Measurements from ENCODE around the gene CLTCL1. TPM values are rescaled to one million over a fixed set of nuclear protein-coding genes. Genes with fewer than 3 reads are reported as not detected.

The CLTCL1 gene
- total RNA-seq, 4 donors from 2014 or later = 111 to 311 (median 215) TPM

DNA sequence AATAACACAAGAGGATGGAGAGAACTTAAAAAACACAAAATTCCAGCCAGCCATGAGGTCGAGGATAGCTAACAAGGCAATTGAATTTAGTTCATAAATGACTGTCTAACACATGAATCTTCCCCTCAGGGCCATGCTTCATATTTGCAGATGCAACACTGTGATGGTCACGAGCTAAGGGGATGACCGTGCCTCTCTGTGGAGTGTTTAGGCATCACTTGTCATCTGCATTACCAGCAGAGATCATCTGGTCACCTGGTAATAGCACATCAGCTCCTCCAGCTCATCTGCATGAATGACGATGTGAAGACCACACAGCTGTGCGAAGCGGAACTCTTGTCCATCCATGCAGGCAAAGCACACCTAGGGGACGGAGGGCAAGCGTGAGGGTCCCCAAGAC lies 92.0 kb downstream of the CLTCL1 start:
- H3K27ac ChIP-seq = peak overlapping the region in 1 of 4 donors; percentile 35
- H3K36me3 ChIP-seq = peaks cover 0 to 88% of the 10 kb centered on the region in 2 donors
- DNase-seq (no peak), ATAC-seq (no peak)
- H3K4me1 ChIP-seq = no peaks in the 10 kb centered on the region
- no peak for TF ChIP-seq POLR2A (IDR thresholded peaks at IDR 0.05)
- TF ChIP-seq, protein P1, sequence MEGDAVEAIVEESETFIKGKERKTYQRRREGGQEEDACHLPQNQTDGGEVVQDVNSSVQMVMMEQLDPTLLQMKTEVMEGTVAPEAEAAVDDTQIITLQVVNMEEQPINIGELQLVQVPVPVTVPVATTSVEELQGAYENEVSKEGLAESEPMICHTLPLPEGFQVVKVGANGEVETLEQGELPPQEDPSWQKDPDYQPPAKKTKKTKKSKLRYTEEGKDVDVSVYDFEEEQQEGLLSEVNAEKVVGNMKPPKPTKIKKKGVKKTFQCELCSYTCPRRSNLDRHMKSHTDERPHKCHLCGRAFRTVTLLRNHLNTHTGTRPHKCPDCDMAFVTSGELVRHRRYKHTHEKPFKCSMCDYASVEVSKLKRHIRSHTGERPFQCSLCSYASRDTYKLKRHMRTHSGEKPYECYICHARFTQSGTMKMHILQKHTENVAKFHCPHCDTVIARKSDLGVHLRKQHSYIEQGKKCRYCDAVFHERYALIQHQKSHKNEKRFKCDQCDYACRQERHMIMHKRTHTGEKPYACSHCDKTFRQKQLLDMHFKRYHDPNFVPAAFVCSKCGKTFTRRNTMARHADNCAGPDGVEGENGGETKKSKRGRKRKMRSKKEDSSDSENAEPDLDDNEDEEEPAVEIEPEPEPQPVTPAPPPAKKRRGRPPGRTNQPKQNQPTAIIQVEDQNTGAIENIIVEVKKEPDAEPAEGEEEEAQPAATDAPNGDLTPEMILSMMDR (IDR thresholded peaks at IDR 0.05 in 4 of 5, conservative IDR thresholded peaks at IDR 0.05 in 1 of 5) = no peak
- no peaks in the 10 kb centered on the region for H3K9me3 ChIP-seq
- in situ Hi-C loops (cut with MboI; ENCODE audit: low sequenced_read_pairs in 4 of 4) = loop anchor here in 1 of 4 donors (25.0 kb wide), 1 partner anchor 263 kb away; no protein-coding TSS in a partner anchor
- H3K4me3 ChIP-seq = no peak overlapping the region
- no peaks in the 10 kb centered on the region for H3K27me3 ChIP-seq
- intact Hi-C loops (cut with DNase I; ENCODE audit: low total_unique reads) = no loop called here

DNA sequence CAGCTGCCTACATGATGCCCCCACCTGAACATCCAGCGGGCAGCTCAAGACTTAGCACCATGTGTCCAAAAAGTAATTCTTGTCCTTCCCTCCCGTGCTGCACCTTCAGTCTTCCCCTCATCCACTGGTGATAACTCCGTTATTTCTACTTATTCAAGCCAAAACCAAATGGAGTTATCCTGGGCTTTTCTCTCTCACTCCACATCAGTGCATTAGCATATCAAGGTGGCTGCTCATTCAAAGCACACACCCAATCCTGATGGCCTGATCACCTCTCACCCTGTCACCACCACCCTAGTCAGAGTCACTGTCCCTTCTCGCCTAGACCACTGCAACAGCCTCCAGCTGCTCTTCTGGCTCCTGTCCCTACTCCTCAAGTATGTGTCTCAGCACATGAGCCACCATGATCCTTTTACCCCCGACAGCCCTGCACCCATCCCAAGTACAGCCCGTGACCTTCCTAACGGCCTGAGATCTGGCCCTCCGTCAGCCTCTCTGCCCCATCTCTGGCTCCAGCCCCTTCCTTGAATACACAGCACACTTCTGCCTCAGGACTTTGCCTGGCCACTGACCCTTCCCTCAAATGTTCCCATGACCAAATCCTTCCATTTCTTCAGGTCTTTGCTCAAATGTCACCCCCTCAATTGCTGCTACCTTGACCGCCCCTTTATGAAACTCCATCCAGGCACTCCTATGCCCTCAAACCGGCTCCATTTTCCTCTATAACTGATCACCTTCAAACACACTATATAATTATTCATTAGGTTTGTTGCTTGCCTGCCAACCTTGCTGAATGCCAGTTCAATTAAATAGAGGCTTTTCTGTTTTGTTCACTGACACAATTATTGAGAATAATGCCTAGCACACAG lies 93.3 kb downstream of the CLTCL1 start:
- no peak for TF ChIP-seq POLR2A (IDR thresholded peaks at IDR 0.05)
- TF ChIP-seq, protein P1 (IDR thresholded peaks at IDR 0.05 in 4 of 5, conservative IDR thresholded peaks at IDR 0.05 in 1 of 5) = no peak
- peak overlapping the region in 3 of 4 donors; percentile 35 to 62 (median 53) for H3K27ac ChIP-seq
- intact Hi-C loops (cut with DNase I; ENCODE audit: low total_unique reads) (no loop called here), in situ Hi-C loops (cut with MboI; ENCODE audit: low sequenced_read_pairs in 4 of 4) (loop anchor here in 1 of 4 donors (25.0 kb wide), 1 partner anchor 264 kb away; no protein-coding TSS in a partner anchor)
- no peaks in the 10 kb centered on the region for H3K4me1 ChIP-seq
- peaks cover 0 to 88% of the 10 kb centered on the region in 2 donors for H3K36me3 ChIP-seq
- H3K4me3 ChIP-seq = no peak overlapping the region
- ATAC-seq = peak in 1 of 2 donors; percentile 57
- peak in 1 of 2 donors; percentile 48 for DNase-seq
- H3K9me3 ChIP-seq = no peaks in the 10 kb centered on the region
- H3K27me3 ChIP-seq = no peaks in the 10 kb centered on the region

DNA sequence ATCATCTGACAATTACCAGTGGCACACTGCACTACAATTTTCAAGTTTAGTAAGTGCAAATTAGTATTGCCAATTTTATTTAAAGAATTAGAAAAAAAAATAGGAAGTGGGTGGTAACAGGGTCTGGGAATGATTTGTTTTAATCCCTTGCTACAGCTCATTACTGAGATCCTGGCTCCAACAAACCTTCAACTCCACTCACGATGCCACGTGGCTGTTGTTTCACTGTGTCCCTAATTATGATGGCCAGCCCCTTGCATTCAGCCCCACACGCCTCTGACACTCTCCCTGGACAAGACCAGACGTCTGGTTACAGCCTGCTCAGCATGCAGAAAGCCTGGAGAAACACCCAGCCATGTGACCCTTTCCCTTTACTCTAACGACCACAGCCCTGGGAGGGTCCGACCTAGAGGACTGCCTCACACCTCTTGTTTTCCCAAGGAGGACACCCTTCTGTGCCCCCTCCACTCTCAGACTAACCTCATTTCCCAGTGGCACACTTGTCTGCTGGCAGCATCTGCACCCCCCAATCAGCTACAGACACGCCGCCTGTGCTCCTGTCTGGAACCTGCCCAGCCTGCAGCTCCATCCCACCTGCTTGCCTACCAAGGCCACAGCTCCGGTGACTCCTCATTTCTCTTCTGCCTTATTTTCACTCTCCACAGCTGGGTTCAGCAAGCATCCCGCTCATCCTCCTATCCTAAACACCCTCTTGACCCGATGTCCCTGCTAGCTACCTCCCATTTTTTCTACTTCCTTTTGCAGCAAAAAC lies 94.5 kb downstream of the CLTCL1 start:
- Histone ChIP-seq H3K9me3 (no peaks in the 10 kb centered on the region), H3K36me3 (peaks cover 0 to 95% of the 10 kb centered on the region in 2 donors), H3K4me3 (no peak overlapping the region), H3K4me1 (no peaks in the 10 kb centered on the region), H3K27ac (no peak overlapping the region), H3K27me3 (no peaks in the 10 kb centered on the region)
- TF ChIP-seq, protein P1 (IDR thresholded peaks at IDR 0.05 in 4 of 5, conservative IDR thresholded peaks at IDR 0.05 in 1 of 5) = no peak
- no peak for TF ChIP-seq POLR2A (IDR thresholded peaks at IDR 0.05)
- ATAC-seq = no peak
- in situ Hi-C loops (cut with MboI; ENCODE audit: low sequenced_read_pairs in 4 of 4) (loop anchor here in 1 of 4 donors (25.0 kb wide), 1 partner anchor 265 kb away; no protein-coding TSS in a partner anchor), intact Hi-C loops (cut with DNase I; ENCODE audit: low total_unique reads) (no loop called here)
- DNase-seq = peak in 1 of 2 donors; percentile 11

DNA sequence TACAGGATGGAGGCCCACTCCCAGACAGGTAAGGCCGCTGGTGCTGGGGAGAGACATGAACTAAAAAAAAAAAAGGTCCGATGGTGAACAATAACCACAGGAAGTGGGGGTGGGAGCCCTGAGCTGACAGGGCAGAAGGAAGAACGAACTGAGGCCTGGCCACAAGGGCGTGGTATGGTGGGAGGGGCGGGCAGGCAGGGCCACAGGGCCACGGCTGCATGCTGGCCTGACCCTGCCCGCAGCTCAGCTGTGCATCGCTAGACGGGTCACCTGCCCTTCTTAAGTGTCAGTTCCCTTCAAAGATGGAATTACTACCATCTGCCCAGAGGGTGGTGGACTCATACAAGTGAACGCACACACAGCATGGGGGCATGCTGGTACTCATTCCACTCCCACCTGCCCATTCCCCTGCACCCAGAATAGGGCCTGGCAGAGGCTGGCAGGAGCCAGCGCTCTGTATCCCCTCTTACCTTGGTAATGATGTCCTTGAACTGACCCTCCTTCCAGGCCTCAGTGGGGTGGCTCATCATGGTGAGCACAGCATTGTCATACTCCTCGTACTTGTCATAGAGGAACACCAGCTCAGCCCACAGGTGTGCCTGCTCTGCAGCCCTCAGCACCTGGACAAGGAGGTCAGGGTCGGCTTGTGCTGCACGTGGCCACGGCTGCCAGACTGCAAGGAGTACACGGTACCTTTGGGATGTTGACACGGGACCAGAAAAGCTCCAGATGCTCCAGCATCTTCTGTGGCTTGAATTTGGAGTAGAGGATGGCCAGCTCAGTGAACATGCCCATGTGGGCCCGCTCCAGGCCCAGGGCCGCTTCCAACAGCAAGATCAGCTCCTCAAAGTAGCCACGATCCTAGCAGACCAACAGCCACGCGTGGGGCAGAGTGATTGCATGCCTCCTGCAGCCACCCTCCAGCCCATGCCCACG lies 95.5 kb downstream of the CLTCL1 start:
- in situ Hi-C loops (cut with MboI; ENCODE audit: low sequenced_read_pairs in 4 of 4) (loop anchor here in 1 of 4 donors (25.0 kb wide), 1 partner anchor 266 kb away; no protein-coding TSS in a partner anchor), intact Hi-C loops (cut with DNase I; ENCODE audit: low total_unique reads) (no loop called here)

More for the DNA sequence above, 95.5 kb downstream of the CLTCL1 start:
- H3K4me3 ChIP-seq = no peak overlapping the region
- no peaks in the 10 kb centered on the region for H3K4me1 ChIP-seq
- peaks cover 0 to 91% of the 10 kb centered on the region in 2 donors for H3K36me3 ChIP-seq
- no peaks in the 10 kb centered on the region for H3K9me3 ChIP-seq
- no peak overlapping the region for H3K27ac ChIP-seq
- no peaks in the 10 kb centered on the region for H3K27me3 ChIP-seq
- peak in 1 of 2 donors; percentile 11 for DNase-seq
- no peak for TF ChIP-seq POLR2A (IDR thresholded peaks at IDR 0.05)
- TF ChIP-seq, protein P1 (IDR thresholded peaks at IDR 0.05 in 4 of 5, conservative IDR thresholded peaks at IDR 0.05 in 1 of 5) = no peak
- ATAC-seq = peak in 1 of 2 donors; percentile 9

Data from gastrocnemius medialis (tissue), 4 donors.